GM23338 (cell line): ENCODE results near the gene MVB12B. TPM values are rescaled to one million over a fixed set of nuclear protein-coding genes. Genes with fewer than 3 reads are reported as not detected.

Experiments
- ATAC-seq: fragments of 200-7000 bp; cut with Tn5 transposase; 3 replicates; pipeline ENCODE4 v1.9.1; 2020
- DNase-seq: peaks from one replicate; pipeline ENCODE4 v3.0.0-alpha.2; 2015; ENCODE audit warnings: low spot score
- H2AFZ ChIP-seq: fragments of 200-600 bp; sonication (generic); 2 replicates; pipeline ENCODE4 v1.8.0; 2016; ENCODE audit warnings: antibody characterized with exemption, mild to moderate bottlenecking, moderate library complexity
- H3F3A ChIP-seq: fragments of 200-600 bp; sonication (generic); replicated peaks from 2 replicates; pipeline ENCODE4 v1.8.0; 2017; ENCODE audit warnings: antibody characterized with exemption, mixed run types, low read depth
- H3K27ac ChIP-seq: fragments of 200-600 bp; sonication (generic); 2 replicates; pipeline ENCODE4 v1.6.1; 2016; ENCODE audit warnings: low read depth
- H3K27me3 ChIP-seq: fragments of 200-600 bp; sonication (generic); 2 replicates; pipeline ENCODE4 v1.8.0; 2016; ENCODE audit warnings: mild to moderate bottlenecking, mixed run types, moderate library complexity; ENCODE audit not compliant: insufficient read depth
- H3K36me3 ChIP-seq: fragments of 200-600 bp; sonication (generic); 2 replicates; pipeline ENCODE4 v1.8.0; 2016; ENCODE audit warnings: mild to moderate bottlenecking; ENCODE audit not compliant: insufficient read depth
- H3K4me1 ChIP-seq: fragments of 200-600 bp; sonication (generic); 2 replicates; pipeline ENCODE4 v1.8.0; 2016; ENCODE audit warnings: mild to moderate bottlenecking, moderate library complexity; ENCODE audit not compliant: insufficient read depth
- H3K4me2 ChIP-seq: fragments of 200-600 bp; sonication (generic); 2 replicates; pipeline ENCODE4 v1.7.1; 2017; ENCODE audit warnings: mixed run types
- H3K4me3 ChIP-seq: fragments of 200-600 bp; sonication (generic); 2 replicates; pipeline ENCODE4 v1.6.1; 2016; ENCODE audit warnings: mixed run types
- H3K79me2 ChIP-seq: fragments of 200-600 bp; sonication (generic); replicated peaks from 2 replicates; pipeline ENCODE4 v1.8.0; 2017; ENCODE audit warnings: mild to moderate bottlenecking; ENCODE audit not compliant: insufficient read depth
- H3K9me2 ChIP-seq: fragments of 200-600 bp; sonication (generic); 2 replicates; pipeline ENCODE4 v1.8.0; 2017; ENCODE audit not compliant: insufficient read depth
- H4K20me1 ChIP-seq: fragments of 200-600 bp; sonication (generic); replicated peaks from 2 replicates; pipeline ENCODE4 v1.8.0; 2017; ENCODE audit warnings: mild to moderate bottlenecking; ENCODE audit not compliant: insufficient read depth
- H3K27ac Mint-ChIP-seq: 2 replicates; pipeline ENCODE4 v1.8.0; 2020; ENCODE audit warnings: inconsistent platforms, mild to moderate bottlenecking, moderate library complexity, mixed read lengths
- H3K27me3 Mint-ChIP-seq: 3 replicates; pipeline ENCODE4 v1.8.0; 2022; ENCODE audit warnings: low read depth, mild to moderate bottlenecking, moderate library complexity, mixed read lengths, inconsistent platforms; ENCODE audit not compliant: insufficient read depth, poor library complexity
- H3K36me3 Mint-ChIP-seq: 3 replicates; pipeline ENCODE4 v1.8.0; 2021; ENCODE audit warnings: low read depth, mild to moderate bottlenecking, inconsistent platforms, moderate library complexity, mixed read lengths
- H3K4me1 Mint-ChIP-seq: 3 replicates; pipeline ENCODE4 v1.8.0; 2020; ENCODE audit warnings: mild to moderate bottlenecking, inconsistent platforms, mixed read lengths
- H3K4me3 Mint-ChIP-seq: 3 replicates; pipeline ENCODE4 v1.8.0; 2021; ENCODE audit warnings: moderate library complexity, mild to moderate bottlenecking, inconsistent platforms, mixed read lengths
- H3K9me3 Mint-ChIP-seq: 3 replicates; pipeline ENCODE4 v1.8.0; 2020; ENCODE audit warnings: moderate library complexity, mild to moderate bottlenecking, inconsistent platforms, mixed read lengths
- CREB1 ChIP-seq: fragments of 250-450 bp; sonication (Bioruptor Pico); IDR thresholded peaks from 2 replicates; pipeline ENCODE4 v1.5.0; 2020; ENCODE audit warnings: low read depth, mild to moderate bottlenecking, moderate library complexity
- EZH2 ChIP-seq: fragments of 200-600 bp; sonication (generic); IDR thresholded peaks from one replicate; pipeline ENCODE4 v1.8.0; 2017; ENCODE audit warnings: antibody characterized with exemption, mild to moderate bottlenecking, low read depth; ENCODE audit not compliant: unreplicated experiment
- EZH2phosphoT487 ChIP-seq: fragments of 200-600 bp; sonication (generic); IDR thresholded peaks from one replicate; pipeline ENCODE4 v1.8.1; 2018; ENCODE audit warnings: antibody characterized with exemption; ENCODE audit not compliant: unreplicated experiment
- POLR2AphosphoS5 ChIP-seq: IDR thresholded peaks from 2 replicates; pipeline ENCODE4 v1.6.1; 2016; ENCODE audit warnings: antibody characterized with exemption, low read depth
- REST ChIP-seq: IDR thresholded peaks from one replicate; pipeline ENCODE4 v1.6.1; 2018; ENCODE audit warnings: antibody characterized with exemption; ENCODE audit not compliant: unreplicated experiment
- ZNF114 ChIP-seq: fragments of 250-450 bp; sonication (Bioruptor Pico); IDR thresholded peaks from 2 replicates; pipeline ENCODE4 v1.5.0; 2020; ENCODE audit warnings: mild to moderate bottlenecking, moderate library complexity
- ZNF462 ChIP-seq: fragments of 250-450 bp; sonication (Bioruptor Pico); IDR thresholded peaks from 2 replicates; pipeline ENCODE4 v1.5.0; 2020; ENCODE audit warnings: mild to moderate bottlenecking, moderate library complexity
- polyA plus RNA-seq: library from polyadenylated mRNA; unstranded; fragments of >200 nt; fragmentation: Nextera tagmentation; extraction: Ambion mirVana; gene quantifications from 2 replicates; pipeline ENCODE4 v1.2.1, GENCODE V29; 2016
- total RNA-seq: library from RNA; depleted of rRNA; stranded (reverse); fragments of >200 nt; shearing (Covaris generic); gene quantifications from 2 replicates; pipeline ENCODE4 v1.2.3, GENCODE V29; 2014
- TF ChIP-seq, protein P1 (sequence below), 2 experiments: fragments of 200-600 bp in 1 of 2; sonication (generic) in 1 of 2; conservative IDR thresholded peaks; 2 replicates each; pipeline versions ENCODE4 v1.5.1 to v1.6.1; 2016 to 2017; ENCODE audit warnings: antibody characterized with exemption in 2 of 2, low read depth in 2 of 2, mild to moderate bottlenecking in 2 of 2, moderate library complexity in 1 of 2

The MVB12B gene
- total and polyA plus RNA-seq, 2 experiments from 2014 or later: 1.9 to 6.6 TPM

DNA sequence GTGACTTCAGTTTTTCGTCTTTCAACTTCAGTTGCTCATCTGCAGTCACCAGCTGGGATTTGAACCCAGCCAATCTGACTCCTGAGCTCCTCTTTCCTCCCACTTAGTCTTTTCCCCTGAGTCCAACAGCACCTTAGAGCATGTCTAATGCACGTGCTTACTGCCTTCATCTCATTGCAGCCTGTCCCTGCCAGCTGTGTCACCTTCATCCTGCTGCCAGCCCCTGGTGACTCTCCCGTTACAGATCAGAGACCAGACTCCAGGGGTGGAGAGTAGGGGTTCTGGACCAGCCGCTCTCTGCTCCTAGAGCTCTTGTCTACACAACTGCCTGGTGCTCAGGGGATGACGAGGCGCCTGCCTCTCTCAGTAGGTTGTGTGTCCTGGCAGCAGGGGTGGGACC lies 154.2 kb downstream of the MVB12B start (continued):
- TF ChIP-seq ZNF462 (CRISPR knock-in tag) (no peak), CREB1 (CRISPR knock-in tag) (no peak), EZH2phosphoT487 (no peak), EZH2 (no peak), REST (no peak)

GRCh38 chr9:126481862-126482261 lies 155.2 kb downstream of the MVB12B start:
- no peaks in the 10 kb centered on the region for H3K79me2 ChIP-seq
- H3K4me1 ChIP-seq: no peaks in the 10 kb centered on the region
- H3K4me3 ChIP-seq: no peak overlapping the region; the same call in 1 of the 2 replicates
- H2AFZ ChIP-seq: no peak overlapping the region
- no peaks in the 10 kb centered on the region for H3K9me2 ChIP-seq
- H3K27ac Mint-ChIP-seq: no peak overlapping the region
- no peak overlapping the region for H3K27ac ChIP-seq
- H3K36me3 ChIP-seq: no peaks in the 10 kb centered on the region
- no peak for ATAC-seq
- no peaks in the 10 kb centered on the region for H3K9me3 Mint-ChIP-seq
- no peaks in the 10 kb centered on the region for H3K27me3 ChIP-seq
- H3K4me1 Mint-ChIP-seq: peaks cover 3% of the 10 kb centered on the region; the same call in 1 of the 3 replicates
- no peaks in the 10 kb centered on the region for H3F3A ChIP-seq
- peaks cover 14% of the 10 kb centered on the region for H3K27me3 Mint-ChIP-seq
- H3K36me3 Mint-ChIP-seq: no peaks in the 10 kb centered on the region
- H3K4me2 ChIP-seq: no peak overlapping the region
- no peak for TF ChIP-seq ZNF114 (CRISPR knock-in tag)
- TF ChIP-seq POLR2AphosphoS5: no peak
- TF ChIP-seq EZH2phosphoT487: no peak
- TF ChIP-seq, protein P1, sequence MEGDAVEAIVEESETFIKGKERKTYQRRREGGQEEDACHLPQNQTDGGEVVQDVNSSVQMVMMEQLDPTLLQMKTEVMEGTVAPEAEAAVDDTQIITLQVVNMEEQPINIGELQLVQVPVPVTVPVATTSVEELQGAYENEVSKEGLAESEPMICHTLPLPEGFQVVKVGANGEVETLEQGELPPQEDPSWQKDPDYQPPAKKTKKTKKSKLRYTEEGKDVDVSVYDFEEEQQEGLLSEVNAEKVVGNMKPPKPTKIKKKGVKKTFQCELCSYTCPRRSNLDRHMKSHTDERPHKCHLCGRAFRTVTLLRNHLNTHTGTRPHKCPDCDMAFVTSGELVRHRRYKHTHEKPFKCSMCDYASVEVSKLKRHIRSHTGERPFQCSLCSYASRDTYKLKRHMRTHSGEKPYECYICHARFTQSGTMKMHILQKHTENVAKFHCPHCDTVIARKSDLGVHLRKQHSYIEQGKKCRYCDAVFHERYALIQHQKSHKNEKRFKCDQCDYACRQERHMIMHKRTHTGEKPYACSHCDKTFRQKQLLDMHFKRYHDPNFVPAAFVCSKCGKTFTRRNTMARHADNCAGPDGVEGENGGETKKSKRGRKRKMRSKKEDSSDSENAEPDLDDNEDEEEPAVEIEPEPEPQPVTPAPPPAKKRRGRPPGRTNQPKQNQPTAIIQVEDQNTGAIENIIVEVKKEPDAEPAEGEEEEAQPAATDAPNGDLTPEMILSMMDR (conservative IDR thresholded peaks at IDR 0.05; ENCODE audit: low read depth in 2 of 2): no peak
- H3K4me3 Mint-ChIP-seq: no peak overlapping the region
- DNase-seq: no peak
- no peaks in the 10 kb centered on the region for H4K20me1 ChIP-seq
